Neural progenitor cell (in vitro differentiated cells): Measurements from ENCODE around the gene DNLZ. TPM values are rescaled to one million over a fixed set of nuclear protein-coding genes. Genes with fewer than 3 reads are reported as not detected.

ENCODE experiments used
- DNase-seq: peaks from one replicate; pipeline ENCODE4 v3.0.0-alpha.2; 2016; ENCODE audit warnings: low spot score
- H2AFZ ChIP-seq: fragments of 200-600 bp; sonication (generic); replicated peaks from 2 replicates; pipeline ENCODE4 v1.6.1; 2016; ENCODE audit warnings: antibody characterized with exemption
- H3F3A ChIP-seq: fragments of 200-600 bp; sonication (generic); 2 replicates; pipeline ENCODE4 v1.6.1; 2016; ENCODE audit warnings: antibody characterized with exemption, low read depth
- H3K27ac ChIP-seq: fragments of 200-600 bp; sonication (generic); 2 replicates; pipeline ENCODE4 v1.5.1; 2016; ENCODE audit warnings: mild to moderate bottlenecking
- H3K27me3 ChIP-seq: fragments of 200-600 bp; sonication (generic); 2 replicates; pipeline ENCODE4 v1.6.1; 2016; ENCODE audit warnings: mild to moderate bottlenecking, moderate library complexity
- H3K36me3 ChIP-seq: fragments of 200-600 bp; sonication (generic); 2 replicates; pipeline ENCODE4 v1.5.1; 2016
- H3K4me1 ChIP-seq: fragments of 200-600 bp; sonication (generic); 2 replicates; pipeline ENCODE4 v1.6.1; 2016; ENCODE audit warnings: mixed run types
- H3K4me2 ChIP-seq: fragments of 200-600 bp; sonication (generic); 2 replicates; pipeline ENCODE4 v1.6.1; 2016
- H3K4me3 ChIP-seq: fragments of 200-600 bp; sonication (generic); 2 replicates; pipeline ENCODE4 v1.5.1; 2016
- H3K79me2 ChIP-seq: fragments of 200-600 bp; sonication (generic); 2 replicates; pipeline ENCODE4 v1.6.1; 2016; ENCODE audit warnings: low read depth
- H3K9ac ChIP-seq: fragments of 200-600 bp; sonication (generic); 2 replicates; pipeline ENCODE4 v1.6.1; 2016
- H3K9me3 ChIP-seq: fragments of 200-600 bp; sonication (generic); 2 replicates; pipeline ENCODE4 v1.5.1; 2016; ENCODE audit warnings: low read depth
- H4K20me1 ChIP-seq: fragments of 200-600 bp; sonication (generic); 2 replicates; pipeline ENCODE4 v1.6.1; 2016; ENCODE audit warnings: low read depth
- H3K27ac Mint-ChIP-seq: 3 replicates; pipeline ENCODE4 v1.8.0; 2021; ENCODE audit warnings: mixed read lengths
- H3K27me3 Mint-ChIP-seq: 2 replicates; pipeline ENCODE4 v1.8.0; 2022; ENCODE audit warnings: low read depth, mild to moderate bottlenecking, inconsistent platforms, moderate library complexity, mixed read lengths; ENCODE audit not compliant: insufficient read depth
- H3K36me3 Mint-ChIP-seq: 3 replicates; pipeline ENCODE4 v1.8.0; 2021; ENCODE audit warnings: mixed read lengths
- H3K4me1 Mint-ChIP-seq: 3 replicates; pipeline ENCODE4 v1.8.0; 2021; ENCODE audit warnings: mixed read lengths
- H3K4me3 Mint-ChIP-seq: 3 replicates; pipeline ENCODE4 v1.8.0; 2021; ENCODE audit warnings: mild to moderate bottlenecking, moderate library complexity, mixed read lengths
- H3K9me3 Mint-ChIP-seq: 3 replicates; pipeline ENCODE4 v1.8.0; 2020; ENCODE audit warnings: mixed read lengths
- EZH2 ChIP-seq: fragments of 200-600 bp; sonication (generic); IDR thresholded peaks from 2 replicates; pipeline ENCODE4 v1.6.1; 2017; ENCODE audit warnings: antibody characterized with exemption, mild to moderate bottlenecking, moderate library complexity
- EZH2phosphoT487 ChIP-seq: fragments of 200-600 bp; sonication (generic); IDR thresholded peaks from 2 replicates; pipeline ENCODE4 v1.6.1; 2017; ENCODE audit warnings: antibody characterized with exemption
- total RNA-seq: library from RNA; depleted of rRNA; stranded (reverse); fragments of >200 nt; gene quantifications from 2 replicates; pipeline ENCODE4 v1.2.3, GENCODE V29; 2015; ENCODE audit warnings: low replicate concordance
- TF ChIP-seq, protein P1 (sequence below): fragments of 200-600 bp; sonication (generic); IDR thresholded peaks from 2 replicates; pipeline ENCODE4 v1.5.1; 2017; ENCODE audit warnings: antibody characterized with exemption, mild to moderate bottlenecking

Gene DNLZ
- total RNA-seq, 1 donor from 2014 or later, result 3.4 TPM

DNA sequence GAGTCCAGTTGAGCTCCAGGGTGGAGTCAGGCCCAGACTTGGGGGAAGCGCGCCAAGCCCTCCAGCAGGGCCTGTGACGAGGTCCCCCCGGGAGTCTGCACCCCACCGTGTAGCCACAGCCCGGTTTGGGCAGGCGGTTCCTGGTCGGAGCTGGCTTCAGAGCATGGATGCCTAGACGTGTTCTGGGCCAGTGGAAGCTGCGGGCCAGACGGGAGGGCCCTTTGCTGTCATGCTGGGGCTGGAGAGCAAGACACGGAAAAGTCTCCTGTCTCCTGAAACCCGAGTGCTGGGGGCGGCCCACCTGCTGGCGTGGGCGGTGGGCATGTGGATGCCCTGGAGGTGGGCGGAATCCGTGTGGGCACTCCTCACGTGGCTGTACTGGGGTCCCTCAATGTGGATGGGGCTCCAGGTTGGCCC lies 34.3 kb downstream of the DNLZ start:
- H3F3A ChIP-seq, result peaks cover 17% of the 10 kb centered on the region
- peaks cover 18% of the 10 kb centered on the region for H3K4me1 Mint-ChIP-seq
- H3K9me3 ChIP-seq, result no peaks in the 10 kb centered on the region
- no peak for TF ChIP-seq EZH2phosphoT487
- TF ChIP-seq EZH2, result no peak
- TF ChIP-seq, protein P1, sequence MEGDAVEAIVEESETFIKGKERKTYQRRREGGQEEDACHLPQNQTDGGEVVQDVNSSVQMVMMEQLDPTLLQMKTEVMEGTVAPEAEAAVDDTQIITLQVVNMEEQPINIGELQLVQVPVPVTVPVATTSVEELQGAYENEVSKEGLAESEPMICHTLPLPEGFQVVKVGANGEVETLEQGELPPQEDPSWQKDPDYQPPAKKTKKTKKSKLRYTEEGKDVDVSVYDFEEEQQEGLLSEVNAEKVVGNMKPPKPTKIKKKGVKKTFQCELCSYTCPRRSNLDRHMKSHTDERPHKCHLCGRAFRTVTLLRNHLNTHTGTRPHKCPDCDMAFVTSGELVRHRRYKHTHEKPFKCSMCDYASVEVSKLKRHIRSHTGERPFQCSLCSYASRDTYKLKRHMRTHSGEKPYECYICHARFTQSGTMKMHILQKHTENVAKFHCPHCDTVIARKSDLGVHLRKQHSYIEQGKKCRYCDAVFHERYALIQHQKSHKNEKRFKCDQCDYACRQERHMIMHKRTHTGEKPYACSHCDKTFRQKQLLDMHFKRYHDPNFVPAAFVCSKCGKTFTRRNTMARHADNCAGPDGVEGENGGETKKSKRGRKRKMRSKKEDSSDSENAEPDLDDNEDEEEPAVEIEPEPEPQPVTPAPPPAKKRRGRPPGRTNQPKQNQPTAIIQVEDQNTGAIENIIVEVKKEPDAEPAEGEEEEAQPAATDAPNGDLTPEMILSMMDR, result no peak
- no peak overlapping the region for H2AFZ ChIP-seq
- H3K36me3 ChIP-seq, result no peaks in the 10 kb centered on the region
- peaks cover 34% of the 10 kb centered on the region for H3K79me2 ChIP-seq
- H3K4me1 ChIP-seq, result peaks cover 30% of the 10 kb centered on the region
- no peaks in the 10 kb centered on the region for H3K9me3 Mint-ChIP-seq
- no peak overlapping the region for H3K27ac ChIP-seq
- peaks cover 9% of the 10 kb centered on the region for H3K27me3 Mint-ChIP-seq
- H3K4me3 Mint-ChIP-seq, result peak overlapping the region; percentile 60
- peak overlapping the region; percentile 91 for H3K4me2 ChIP-seq
- peaks cover 45% of the 10 kb centered on the region for H4K20me1 ChIP-seq
- no peaks in the 10 kb centered on the region for H3K27me3 ChIP-seq
- H3K9ac ChIP-seq, result no peak overlapping the region
- DNase-seq, result no peak
- peak overlapping the region; percentile 65 for H3K4me3 ChIP-seq
- H3K27ac Mint-ChIP-seq, result no peak overlapping the region
- no peaks in the 10 kb centered on the region for H3K36me3 Mint-ChIP-seq

DNA sequence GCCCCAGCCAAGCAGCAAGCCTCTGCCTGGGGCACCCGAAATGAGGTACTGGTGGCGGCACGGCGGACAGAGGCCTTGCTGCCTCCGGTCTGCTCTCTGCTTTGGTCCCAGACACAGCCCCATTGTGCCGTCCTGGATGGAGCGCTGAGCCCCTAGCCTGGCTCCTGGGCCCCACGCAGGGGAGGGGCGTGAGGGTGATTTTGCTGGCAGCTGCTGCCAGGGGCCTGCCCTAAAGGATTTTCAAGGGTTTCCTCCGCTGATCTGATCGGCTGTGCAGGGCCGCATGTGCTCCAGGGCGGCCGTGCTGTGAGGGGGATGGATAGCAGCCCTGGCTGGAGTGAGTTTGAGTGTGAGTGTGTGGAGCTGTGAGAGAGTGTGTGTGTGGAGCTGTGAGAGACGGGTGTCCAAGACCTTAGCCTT lies 34.9 kb downstream of the DNLZ start:
- DNase-seq, result peak; percentile 81
- Histone ChIP-seq H3K27me3 (no peaks in the 10 kb centered on the region), H3K79me2 (peaks cover 34% of the 10 kb centered on the region), H3F3A (peaks cover 17% of the 10 kb centered on the region), H3K9me3 (no peaks in the 10 kb centered on the region), H3K36me3 (no peaks in the 10 kb centered on the region), H3K27ac (peak overlapping the region; percentile 17), H3K4me3 (peak overlapping the region; percentile 65), H4K20me1 (peaks cover 40% of the 10 kb centered on the region), H3K4me2 (peak overlapping the region; percentile 91), H3K9ac (no peak overlapping the region), H3K4me1 (peaks cover 30% of the 10 kb centered on the region), H2AFZ (no peak overlapping the region)
- H3K27me3 Mint-ChIP-seq, result peaks cover 9% of the 10 kb centered on the region
- H3K9me3 Mint-ChIP-seq, result no peaks in the 10 kb centered on the region
- H3K4me1 Mint-ChIP-seq, result peaks cover 18% of the 10 kb centered on the region
- peak overlapping the region; percentile 98 for H3K27ac Mint-ChIP-seq
- H3K36me3 Mint-ChIP-seq, result no peaks in the 10 kb centered on the region
- TF ChIP-seq EZH2, result no peak
- TF ChIP-seq EZH2phosphoT487, result no peak
- TF ChIP-seq, protein P1, result no peak
- H3K4me3 Mint-ChIP-seq, result peak overlapping the region; percentile 86

DNA sequence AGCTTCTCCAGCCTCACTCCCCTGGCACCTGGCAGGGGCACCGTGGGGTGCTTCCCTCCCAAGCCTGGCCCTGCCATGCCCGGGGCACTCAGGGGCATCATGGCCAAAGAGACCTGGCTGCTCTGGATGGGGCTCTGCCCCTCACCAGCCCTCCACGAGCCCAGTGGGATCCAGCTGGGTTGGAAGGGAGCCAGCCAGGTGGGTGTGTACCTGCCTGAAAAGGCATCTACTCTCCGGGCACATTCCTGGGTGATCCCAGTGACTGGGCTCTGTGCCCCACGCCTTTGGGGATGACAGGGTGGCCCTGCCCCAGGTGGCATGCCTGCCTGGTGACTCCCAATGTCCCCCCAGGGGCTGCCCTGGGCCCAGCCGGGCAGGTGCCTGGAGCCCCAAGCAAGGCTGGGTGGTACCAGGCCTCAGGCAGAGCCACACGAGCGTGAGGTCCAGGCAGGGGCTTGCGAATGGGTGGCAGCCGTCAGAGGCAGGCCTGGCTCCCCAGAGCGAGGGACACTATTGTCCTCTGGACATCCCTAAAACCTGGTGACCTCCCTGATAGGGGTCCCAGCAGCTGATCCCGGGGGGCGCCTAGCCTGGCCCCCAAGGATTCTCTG lies 35.4 kb downstream of the DNLZ start:
- peaks cover 17% of the 10 kb centered on the region for H3F3A ChIP-seq
- H3K4me2 ChIP-seq, result peak overlapping the region; percentile 91
- H3K36me3 Mint-ChIP-seq, result no peaks in the 10 kb centered on the region
- H4K20me1 ChIP-seq, result peaks cover 36% of the 10 kb centered on the region
- H3K27ac Mint-ChIP-seq, result peak overlapping the region; percentile 98
- H3K79me2 ChIP-seq, result peaks cover 34% of the 10 kb centered on the region
- H3K9ac ChIP-seq, result peak overlapping the region; percentile 49
- H3K27ac ChIP-seq, result peak overlapping the region; percentile 17
- no peaks in the 10 kb centered on the region for H3K9me3 ChIP-seq
- peak overlapping the region; percentile 86 for H3K4me3 Mint-ChIP-seq
- no peak overlapping the region for H2AFZ ChIP-seq
- no peaks in the 10 kb centered on the region for H3K9me3 Mint-ChIP-seq
- H3K4me1 Mint-ChIP-seq, result peaks cover 18% of the 10 kb centered on the region
- H3K27me3 ChIP-seq, result no peaks in the 10 kb centered on the region
- H3K4me3 ChIP-seq, result peak overlapping the region; percentile 65
- no peaks in the 10 kb centered on the region for H3K36me3 ChIP-seq
- TF ChIP-seq EZH2phosphoT487 (no peak), EZH2 (no peak)
- TF ChIP-seq, protein P1, result no peak
- H3K4me1 ChIP-seq, result peaks cover 30% of the 10 kb centered on the region
- H3K27me3 Mint-ChIP-seq, result peaks cover 9% of the 10 kb centered on the region
- DNase-seq, result no peak
